Caco-2 (cell line): ENCODE measurements around the gene VPS41. TPM values are rescaled to one million over a fixed set of nuclear protein-coding genes. Genes with fewer than 3 reads are reported as not detected.

ENCODE experiments used
- BruUV-seq: library from RNA; stranded (reverse); fragments of 400-500 nt; replicated peaks from 2 replicates; lab custom pipeline; 2021; lab: Mats Ljungman, UMichigan
- CTCF ChIA-PET: fragments of 300-600 bp; sonication (Branson Sonifier 250); formaldehyde crosslinking; loops from one replicate; lab custom pipeline; 2022; ENCODE audit warnings: antibody characterized with exemption; lab: Charles Lee
- POLR2A ChIA-PET: fragments of 300-600 bp; sonication (Branson Sonifier 250); formaldehyde crosslinking; loops from one replicate; lab custom pipeline; 2022; ENCODE audit warnings: antibody characterized with exemption; lab: Charles Lee
- DNase-seq, 2 experiments: peaks; one replicate each; pipeline versions ENCODE4 v3.0.0 to v3.0.0-alpha.2; 2020 to 2022
- H3K27me3 ChIP-seq: replicated peaks from 2 replicates; pipeline ENCODE4 v1.6.0; 2011; ENCODE audit warnings: low read length; ENCODE audit not compliant: control insufficient read depth, insufficient read depth
- H3K36me3 ChIP-seq: 2 replicates; pipeline ENCODE4 v1.5.1; 2011; ENCODE audit warnings: low read length; ENCODE audit not compliant: control insufficient read depth, insufficient read depth
- H3K4me1 ChIP-seq: fragments of 250-450 bp; sonication (Bioruptor Pico); 2 replicates; pipeline ENCODE4 v1.5.1; 2020; ENCODE audit warnings: mild to moderate bottlenecking
- H3K4me3 ChIP-seq: 2 replicates; pipeline ENCODE4 v1.5.1; 2011; ENCODE audit warnings: low read depth, mild to moderate bottlenecking, control low read depth, low read length
- H3K9me3 ChIP-seq: fragments of 250-450 bp; sonication (Bioruptor Pico); 2 replicates; pipeline ENCODE4 v1.5.1; 2020; ENCODE audit warnings: mild to moderate bottlenecking, moderate library complexity
- H3K27ac Mint-ChIP-seq: one replicate; pipeline ENCODE4 v1.8.0; 2022; ENCODE audit warnings: mixed read lengths; ENCODE audit not compliant: unreplicated experiment
- H3K27me3 Mint-ChIP-seq: one replicate; pipeline ENCODE4 v1.8.0; 2022; ENCODE audit warnings: mixed read lengths; ENCODE audit not compliant: insufficient read depth, unreplicated experiment
- H3K36me3 Mint-ChIP-seq: one replicate; pipeline ENCODE4 v1.8.0; 2022; ENCODE audit warnings: mild to moderate bottlenecking, mixed read lengths; ENCODE audit not compliant: insufficient read depth, unreplicated experiment
- H3K4me1 Mint-ChIP-seq: one replicate; pipeline ENCODE4 v1.8.0; 2022; ENCODE audit warnings: low read depth, mixed read lengths; ENCODE audit not compliant: unreplicated experiment
- H3K4me3 Mint-ChIP-seq: one replicate; pipeline ENCODE4 v1.8.0; 2022; ENCODE audit warnings: mild to moderate bottlenecking, moderate library complexity, mixed read lengths; ENCODE audit not compliant: unreplicated experiment
- H3K9me3 Mint-ChIP-seq: one replicate; pipeline ENCODE4 v1.8.0; 2022; ENCODE audit warnings: mixed read lengths; ENCODE audit not compliant: unreplicated experiment
- CTCF ChIP-seq, 2 experiments: fragments of 200-600 bp in 1 of 2; IDR thresholded peaks; 1 replicate in 1 of 2; 2 replicates in 1 of 2; pipeline versions ENCODE4 v1.5.1 to v1.8.0; 2011 to 2022; ENCODE audit warnings: antibody characterized with exemption in 1 of 2, control low read depth in 1 of 2, inconsistent platforms in 1 of 2, low read depth in 1 of 2, low read length in 1 of 2, mild to moderate bottlenecking in 1 of 2, moderate library complexity in 1 of 2; ENCODE audit not compliant: insufficient read depth in 1 of 2, severe bottlenecking in 1 of 2, unreplicated experiment in 1 of 2
- intact Hi-C: fragments of 100-400 bp; cut with micrococcal nuclease; formaldehyde crosslinking; loops from one replicate; pipeline ENCODE4 v1.10.0; 2022; ENCODE audit not compliant: unreplicated experiment
- total RNA-seq: library from RNA; stranded (reverse); gene quantifications from 2 replicates; pipeline ENCODE4 v1.2.3, GENCODE V29; 2022

The VPS41 gene
- total RNA-seq, 1 experiment from 2014 or later: 86.9 TPM

DNA sequence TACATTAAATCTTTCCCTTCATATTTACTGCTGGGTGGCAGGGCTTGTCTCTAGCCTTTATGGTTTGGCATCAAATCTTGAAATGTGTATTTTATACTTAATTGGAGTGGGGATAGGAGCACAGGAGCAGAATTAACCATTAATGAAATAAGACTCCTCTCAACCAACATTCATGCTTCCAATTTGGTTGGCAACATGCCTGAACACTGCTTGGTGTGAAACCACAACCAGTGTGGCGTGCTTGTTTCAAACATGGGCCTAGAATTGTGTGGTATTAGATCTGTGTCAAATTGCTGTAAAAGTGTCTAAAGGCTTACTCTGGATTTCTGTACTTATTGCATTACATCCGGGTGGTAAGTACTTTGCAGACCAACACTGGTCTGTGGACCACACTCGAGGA, 25.1 kb upstream of the VPS41 start:
- Histone ChIP-seq H3K27me3 (no peaks in the 10 kb centered on the region), H3K9me3 (no peaks in the 10 kb centered on the region), H3K4me1 (peaks cover 14% of the 10 kb centered on the region), H3K36me3 (no peaks in the 10 kb centered on the region), H3K4me3 (no peak overlapping the region)
- peaks cover under 1% of the 10 kb centered on the region for H3K27me3 Mint-ChIP-seq
- no peak overlapping the region for H3K4me3 Mint-ChIP-seq
- TF ChIP-seq CTCF (IDR thresholded peaks at IDR 0.05; ENCODE audit: insufficient read depth in 1 of 2, low read depth in 1 of 2, low read length in 1 of 2, severe bottlenecking in 1 of 2, unreplicated experiment in 1 of 2): no peak
- ChIA-PET POLR2A (no interaction called here), CTCF (no interaction called here)
- H3K36me3 Mint-ChIP-seq: no peaks in the 10 kb centered on the region
- no TSS peak for BruUV-seq
- intact Hi-C loops: loop anchor here (5.0 to 10.0 kb wide), 4 partner anchors 137 to 518 kb away; no protein-coding TSS in a partner anchor
- H3K9me3 Mint-ChIP-seq: peaks cover 7% of the 10 kb centered on the region
- DNase-seq: no peak
- peaks cover 8% of the 10 kb centered on the region for H3K4me1 Mint-ChIP-seq
- no peak overlapping the region for H3K27ac Mint-ChIP-seq

- Histone ChIP-seq H3K4me1 (peaks cover 19% of the 10 kb centered on the region), H3K9me3 (no peaks in the 10 kb centered on the region), H3K27me3 (no peaks in the 10 kb centered on the region), H3K36me3 (no peaks in the 10 kb centered on the region), H3K4me3 (no peak overlapping the region)
- H3K27me3 Mint-ChIP-seq: no peaks in the 10 kb centered on the region
- POLR2A ChIA-PET: no interaction called here
- intact Hi-C loops: loop anchor here (1.0 to 10.0 kb wide), 6 partner anchors 135 to 588 kb away; no protein-coding TSS in a partner anchor
- TF ChIP-seq CTCF (IDR thresholded peaks at IDR 0.05; ENCODE audit: insufficient read depth in 1 of 2, low read depth in 1 of 2, low read length in 1 of 2, severe bottlenecking in 1 of 2, unreplicated experiment in 1 of 2): peak; percentile 87 to 93
- no peak overlapping the region for H3K27ac Mint-ChIP-seq
- peaks cover 10% of the 10 kb centered on the region for H3K9me3 Mint-ChIP-seq
- H3K4me1 Mint-ChIP-seq: peaks cover 7% of the 10 kb centered on the region
- H3K36me3 Mint-ChIP-seq: no peaks in the 10 kb centered on the region
- CTCF ChIA-PET: interaction anchor here (0.6 kb wide), 1 partner anchor 391 kb away, joined by 3 read pairs; no protein-coding TSS in a partner anchor
- peak; percentile 46 to 73 for DNase-seq
- no TSS peak for BruUV-seq
- H3K4me3 Mint-ChIP-seq: no peak overlapping the region
Observed at GRCh38 chr7:38932509-38933168, 23.6 kb upstream of the VPS41 start.

GRCh38 chr7:38929460-38930171, 20.6 kb upstream of the VPS41 start:
- no peak for TF ChIP-seq CTCF (IDR thresholded peaks at IDR 0.05; ENCODE audit: insufficient read depth in 1 of 2, low read depth in 1 of 2, low read length in 1 of 2, severe bottlenecking in 1 of 2, unreplicated experiment in 1 of 2)
- Histone ChIP-seq H3K4me1 (peaks cover 19% of the 10 kb centered on the region), H3K4me3 (no peak overlapping the region), H3K27me3 (no peaks in the 10 kb centered on the region), H3K9me3 (no peaks in the 10 kb centered on the region), H3K36me3 (no peaks in the 10 kb centered on the region)
- peak in 1 of 2 experiments; percentile 63 for DNase-seq
- H3K9me3 Mint-ChIP-seq: peaks cover 10% of the 10 kb centered on the region
- peak overlapping the region; percentile 4 for H3K4me3 Mint-ChIP-seq
- H3K4me1 Mint-ChIP-seq: peaks cover 7% of the 10 kb centered on the region
- H3K36me3 Mint-ChIP-seq: no peaks in the 10 kb centered on the region
- peak overlapping the region; percentile 77 for H3K27ac Mint-ChIP-seq
- ChIA-PET POLR2A (no interaction called here), CTCF (interaction anchor here (0.7 kb wide), 1 partner anchor 260 kb away, joined by 3 read pairs; no protein-coding TSS in a partner anchor)
- H3K27me3 Mint-ChIP-seq: no peaks in the 10 kb centered on the region
- BruUV-seq: no TSS peak
- intact Hi-C loops: loop anchor here (1.0 to 10.0 kb wide), 7 partner anchors 20 to 523 kb away; partner anchors contain the start of gene VPS41
